Testis (tissue), 3 donors: ENCODE measurements around the gene ARFGEF3. TPM values are rescaled to one million over a fixed set of nuclear protein-coding genes. Genes with fewer than 3 reads are reported as not detected.

Experiments
- DNase-seq: peaks from one replicate; pipeline ENCODE4 v3.0.0-alpha.2; 2019
- H3K27ac ChIP-seq, 2 donors: fragments of 200-600 bp; sonication (generic); one replicate each; pipeline ENCODE4 v1.5.1; 2019
- H3K27me3 ChIP-seq: fragments of 200-600 bp; sonication (generic); one replicate; pipeline ENCODE4 v1.5.1; 2019
- H3K36me3 ChIP-seq: fragments of 200-600 bp; sonication (generic); one replicate; pipeline ENCODE4 v1.5.1; 2017; ENCODE audit warnings: low read depth; ENCODE audit errors: missing control alignments
- H3K4me1 ChIP-seq: fragments of 200-600 bp; sonication (generic); one replicate; pipeline ENCODE4 v1.5.1; 2019
- H3K4me3 ChIP-seq, 2 donors: fragments of 200-600 bp; sonication (generic); one replicate each; pipeline ENCODE4 v1.5.1; 2017 to 2019
- H3K9me3 ChIP-seq: fragments of 200-600 bp; sonication (generic); one replicate; pipeline ENCODE4 v1.5.1; 2017
- POLR2A ChIP-seq: fragments of 450-650 bp; IDR thresholded peaks from one replicate; pipeline ENCODE4 v1.6.1; 2017; ENCODE audit warnings: antibody characterized with exemption, mild to moderate bottlenecking, moderate library complexity
- WGBS, 2 donors: methylation state at CpG; one replicate each; pipeline ENCODE4 v1.1.5; 2018; 5-methylcytosine and 5-hydroxymethylcytosine counted together
- intact Hi-C: fragments of 100-400 bp; cut with DNase I; formaldehyde crosslinking; loops from one replicate; pipeline ENCODE4 v1.15.1; 2023; ENCODE audit warnings: low total_unique reads
- polyA plus RNA-seq: library from polyadenylated mRNA; stranded (reverse); fragments of 350-450 nt; fragmentation: Illumina TruSeq; extraction: RNeasy Lipid Tissue Mini Kit (QIAGEN cat#74804); gene quantifications from one replicate; pipeline ENCODE4 v1.2.3, GENCODE V29; 2014; ENCODE audit warnings: low read depth, low replicate concordance; ENCODE audit not compliant: insufficient read depth
- total RNA-seq, 2 donors: library from RNA; depleted of rRNA; stranded (reverse); fragments of >200 nt; gene quantifications; one replicate each; pipeline ENCODE4 v1.2.3, GENCODE V29; 2016
- TF ChIP-seq, protein P1 (sequence below), 3 experiments: fragments of 450-650 bp in 2 of 3; fragments of 200-600 bp in 1 of 3; sonication (generic) in 1 of 3; IDR thresholded peaks; one replicate each; pipeline ENCODE4 v1.5.1; 2016 to 2019; ENCODE audit warnings: antibody characterized with exemption in 3 of 3, mild to moderate bottlenecking in 2 of 3, moderate library complexity in 1 of 3

The ARFGEF3 gene
- total and polyA plus RNA-seq, 3 donors from 2014 or later = 1.9 to 2.9 (median 2.8) TPM

DNA sequence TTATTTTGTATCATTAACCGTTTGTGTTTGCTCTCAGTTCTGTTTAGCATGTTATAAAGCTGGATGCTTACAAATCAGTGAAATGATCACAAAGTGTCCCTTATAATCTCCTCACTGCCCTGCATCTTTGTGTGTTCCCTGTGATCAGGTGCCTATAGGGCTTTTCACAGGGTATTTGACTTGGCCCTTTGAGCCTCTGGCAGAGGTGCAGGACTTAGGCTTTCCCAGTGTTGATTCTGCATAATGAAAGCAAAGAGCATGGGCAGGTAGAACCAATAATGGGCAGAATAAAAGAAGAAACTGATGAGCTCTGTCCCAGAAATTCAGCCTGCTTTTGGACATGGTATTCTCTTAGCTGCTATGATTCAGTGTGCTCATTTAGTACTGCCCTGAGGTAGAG is 73.5 kb downstream of the ARFGEF3 start:
- Histone ChIP-seq H3K4me3 (no peak overlapping the region), H3K9me3 (no peaks in the 10 kb centered on the region), H3K27me3 (no peaks in the 10 kb centered on the region), H3K27ac (no peak overlapping the region), H3K4me1 (no peaks in the 10 kb centered on the region), H3K36me3 (no peaks in the 10 kb centered on the region)
- intact Hi-C loops = no loop called here
- no peak for DNase-seq
- 84 to 93% methylated on average over 1 of the region's 1 CpG for WGBS, 2 donors
- TF ChIP-seq, protein P1, sequence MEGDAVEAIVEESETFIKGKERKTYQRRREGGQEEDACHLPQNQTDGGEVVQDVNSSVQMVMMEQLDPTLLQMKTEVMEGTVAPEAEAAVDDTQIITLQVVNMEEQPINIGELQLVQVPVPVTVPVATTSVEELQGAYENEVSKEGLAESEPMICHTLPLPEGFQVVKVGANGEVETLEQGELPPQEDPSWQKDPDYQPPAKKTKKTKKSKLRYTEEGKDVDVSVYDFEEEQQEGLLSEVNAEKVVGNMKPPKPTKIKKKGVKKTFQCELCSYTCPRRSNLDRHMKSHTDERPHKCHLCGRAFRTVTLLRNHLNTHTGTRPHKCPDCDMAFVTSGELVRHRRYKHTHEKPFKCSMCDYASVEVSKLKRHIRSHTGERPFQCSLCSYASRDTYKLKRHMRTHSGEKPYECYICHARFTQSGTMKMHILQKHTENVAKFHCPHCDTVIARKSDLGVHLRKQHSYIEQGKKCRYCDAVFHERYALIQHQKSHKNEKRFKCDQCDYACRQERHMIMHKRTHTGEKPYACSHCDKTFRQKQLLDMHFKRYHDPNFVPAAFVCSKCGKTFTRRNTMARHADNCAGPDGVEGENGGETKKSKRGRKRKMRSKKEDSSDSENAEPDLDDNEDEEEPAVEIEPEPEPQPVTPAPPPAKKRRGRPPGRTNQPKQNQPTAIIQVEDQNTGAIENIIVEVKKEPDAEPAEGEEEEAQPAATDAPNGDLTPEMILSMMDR (IDR thresholded peaks at IDR 0.05) = no peak
- no peak for TF ChIP-seq POLR2A

DNA sequence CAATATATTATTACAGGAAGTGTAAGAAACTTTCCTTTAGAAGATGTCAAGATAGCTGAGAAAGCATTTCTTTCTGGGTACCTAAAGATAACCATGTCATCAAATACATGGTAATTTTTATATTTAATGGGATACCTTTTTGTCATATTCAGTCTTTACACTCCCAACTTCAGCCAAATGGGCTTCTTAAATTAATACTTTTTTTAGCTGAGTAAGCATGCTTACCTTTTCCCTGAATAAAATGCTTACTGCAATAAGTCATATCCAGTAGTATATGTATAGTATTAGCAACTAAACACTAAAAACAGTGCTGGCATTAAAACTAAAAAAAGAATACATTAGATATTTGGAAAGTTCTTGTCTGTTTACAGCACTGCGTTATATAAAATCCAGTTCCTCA is 74.0 kb downstream of the ARFGEF3 start:
- TF ChIP-seq POLR2A = no peak
- TF ChIP-seq, protein P1 (IDR thresholded peaks at IDR 0.05) = no peak
- Histone ChIP-seq H3K4me1 (no peaks in the 10 kb centered on the region), H3K9me3 (no peaks in the 10 kb centered on the region), H3K27ac (no peak overlapping the region), H3K36me3 (no peaks in the 10 kb centered on the region), H3K4me3 (no peak overlapping the region), H3K27me3 (no peaks in the 10 kb centered on the region)
- WGBS, 2 donors = 92 to 95% methylated on average over 1 of the region's 1 CpG
- intact Hi-C loops = no loop called here
- no peak for DNase-seq

DNA sequence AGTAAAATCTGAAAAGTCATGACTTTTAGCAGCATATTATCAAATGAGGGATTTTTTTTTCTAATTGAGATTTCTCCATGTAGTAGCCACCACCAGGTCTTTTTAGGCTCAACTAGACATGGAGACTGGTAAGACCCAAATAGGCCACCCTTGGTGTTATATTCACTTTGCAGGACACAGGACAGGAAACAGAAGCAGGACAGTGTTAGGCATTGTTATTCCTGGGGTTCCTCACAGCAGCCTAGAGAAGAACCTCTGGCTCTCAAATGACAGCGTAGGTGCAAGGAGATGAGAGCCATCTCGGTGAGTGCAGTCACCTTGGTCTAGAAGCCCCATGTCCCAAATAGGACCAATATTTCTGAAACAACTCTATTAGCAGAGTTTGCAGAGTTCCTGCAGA is 75.7 kb downstream of the ARFGEF3 start:
- Histone ChIP-seq H3K4me1 (no peaks in the 10 kb centered on the region), H3K4me3 (no peak overlapping the region), H3K9me3 (no peaks in the 10 kb centered on the region), H3K27me3 (no peaks in the 10 kb centered on the region), H3K27ac (no peak overlapping the region), H3K36me3 (no peaks in the 10 kb centered on the region)
- 91 to 95% methylated on average over 2 of the region's 2 CpGs for WGBS, 2 donors
- intact Hi-C loops = no loop called here
- TF ChIP-seq, protein P1 (IDR thresholded peaks at IDR 0.05) = no peak
- TF ChIP-seq POLR2A = no peak
- DNase-seq = no peak

DNA sequence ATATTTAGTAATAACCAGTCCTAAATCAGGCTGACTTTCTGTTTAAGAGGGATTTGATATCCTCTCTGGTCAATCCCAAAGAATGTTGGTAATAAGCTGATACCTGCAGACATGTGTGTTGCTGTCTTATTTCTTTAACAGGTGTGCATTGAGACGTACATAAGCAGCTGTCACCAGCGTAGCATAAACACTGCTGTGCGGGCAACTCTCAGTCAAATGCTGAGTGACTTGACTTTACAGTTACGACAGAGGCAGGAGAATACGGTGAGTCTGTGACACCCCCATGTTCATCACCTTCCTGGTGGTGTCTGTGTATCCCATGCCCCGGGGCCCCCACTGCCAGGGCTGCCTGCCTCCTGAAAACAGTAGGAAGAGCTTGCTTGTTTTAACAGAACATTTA is 76.6 kb downstream of the ARFGEF3 start:
- H3K27ac ChIP-seq = no peak overlapping the region
- H3K4me1 ChIP-seq = no peaks in the 10 kb centered on the region
- H3K4me3 ChIP-seq = no peak overlapping the region
- H3K27me3 ChIP-seq = no peaks in the 10 kb centered on the region
- TF ChIP-seq POLR2A = no peak
- TF ChIP-seq, protein P1 (IDR thresholded peaks at IDR 0.05) = no peak
- no peaks in the 10 kb centered on the region for H3K36me3 ChIP-seq
- intact Hi-C loops = no loop called here
- WGBS, 2 donors = 83 to 92% methylated on average over 6 of the region's 6 CpGs
- no peaks in the 10 kb centered on the region for H3K9me3 ChIP-seq
- DNase-seq = no peak

DNA sequence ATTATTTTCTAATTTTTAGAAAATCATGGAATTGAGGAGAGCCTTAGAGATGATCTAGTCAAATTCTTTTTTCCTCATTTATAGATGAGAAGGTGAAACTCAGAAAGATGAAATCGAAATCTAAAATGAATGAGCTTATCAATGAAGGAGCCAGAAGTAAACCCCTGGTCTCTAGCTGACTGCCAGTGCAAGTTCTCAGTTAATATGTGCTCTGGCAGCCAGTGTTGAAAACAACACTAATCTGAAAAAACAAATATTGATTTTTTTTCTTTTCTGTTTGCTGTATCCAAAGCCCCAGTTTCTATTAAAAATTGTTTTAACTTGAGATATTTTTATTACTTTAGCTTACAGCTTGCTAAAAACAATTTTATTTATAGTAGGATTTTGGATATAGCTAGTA is 78.0 kb downstream of the ARFGEF3 start:
- WGBS, 2 donors = 90 to 97% methylated on average over 1 of the region's 1 CpG
- Histone ChIP-seq H3K36me3 (no peaks in the 10 kb centered on the region), H3K4me1 (no peaks in the 10 kb centered on the region), H3K4me3 (no peak overlapping the region), H3K27me3 (no peaks in the 10 kb centered on the region), H3K27ac (no peak overlapping the region), H3K9me3 (no peaks in the 10 kb centered on the region)
- intact Hi-C loops = no loop called here
- TF ChIP-seq, protein P1 (IDR thresholded peaks at IDR 0.05) = no peak
- no peak for TF ChIP-seq POLR2A
- no peak for DNase-seq
